ENCODE measurements around the gene EPC2.
"Not testable (repeated sequence)": the region's sequence is repeated elsewhere in the genome, so short reads cannot be mapped to it uniquely, and the experiment has no call there.

Gene EPC2

DNA sequence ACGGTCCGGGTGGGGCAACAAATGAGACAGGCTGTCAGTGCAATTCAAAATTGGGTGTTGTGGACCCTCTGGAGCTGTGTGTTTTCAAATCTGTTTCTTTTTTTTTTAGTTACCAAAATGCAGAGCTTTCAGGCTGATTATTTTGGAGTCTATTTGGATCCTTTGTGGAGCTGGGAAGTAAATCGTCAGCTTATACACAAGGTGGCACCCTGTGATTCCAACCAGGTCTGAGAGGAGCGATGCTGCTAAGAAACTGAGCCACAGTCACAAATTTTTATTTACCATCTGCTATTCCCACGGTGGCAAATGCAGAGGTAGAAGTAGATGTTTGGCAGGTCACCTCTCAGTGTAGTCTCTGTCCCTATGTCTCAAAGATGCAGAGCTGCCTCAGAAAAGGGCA is 3.8 kb upstream of the EPC2 start:
- no peak for DNase-seq (ENCODE audit: low read depth in 2 of 2)

GRCh38 chr2:148642112-148642744 is 2.3 kb upstream of the EPC2 start:
- no peak for DNase-seq (ENCODE audit: low read depth in 2 of 2)

DNA sequence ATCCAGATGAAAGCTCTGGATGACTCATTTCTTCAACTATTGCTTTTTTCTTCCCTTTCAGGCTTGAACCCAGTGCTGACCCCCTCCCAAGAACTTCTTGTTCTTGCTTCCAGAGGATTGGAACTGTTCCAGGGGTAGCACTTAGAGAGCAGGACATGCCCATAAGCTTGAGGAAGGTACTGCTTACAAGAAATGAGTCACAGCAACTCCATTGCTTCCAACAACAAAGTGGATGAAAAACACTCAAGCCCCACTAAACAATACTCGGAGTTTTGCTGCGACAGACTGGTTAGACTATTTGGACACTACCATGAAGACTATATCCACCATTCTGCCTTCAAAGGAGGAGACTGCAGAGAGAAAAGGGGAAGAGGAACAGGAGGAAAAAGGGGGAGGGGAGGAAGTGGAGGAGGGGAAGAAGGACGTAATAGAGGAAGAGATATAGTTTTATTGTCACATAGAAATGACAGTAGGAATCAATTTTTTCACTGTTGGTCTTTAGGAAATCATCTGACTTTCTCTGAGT is 1.6 kb upstream of the EPC2 start:
- DNase-seq (ENCODE audit: low read depth in 2 of 2): no peak

- no peak for DNase-seq (ENCODE audit: low read depth in 2 of 2)
Measured at GRCh38 chr2:148643421-148643820, 1.1 kb upstream of the EPC2 start.

DNA sequence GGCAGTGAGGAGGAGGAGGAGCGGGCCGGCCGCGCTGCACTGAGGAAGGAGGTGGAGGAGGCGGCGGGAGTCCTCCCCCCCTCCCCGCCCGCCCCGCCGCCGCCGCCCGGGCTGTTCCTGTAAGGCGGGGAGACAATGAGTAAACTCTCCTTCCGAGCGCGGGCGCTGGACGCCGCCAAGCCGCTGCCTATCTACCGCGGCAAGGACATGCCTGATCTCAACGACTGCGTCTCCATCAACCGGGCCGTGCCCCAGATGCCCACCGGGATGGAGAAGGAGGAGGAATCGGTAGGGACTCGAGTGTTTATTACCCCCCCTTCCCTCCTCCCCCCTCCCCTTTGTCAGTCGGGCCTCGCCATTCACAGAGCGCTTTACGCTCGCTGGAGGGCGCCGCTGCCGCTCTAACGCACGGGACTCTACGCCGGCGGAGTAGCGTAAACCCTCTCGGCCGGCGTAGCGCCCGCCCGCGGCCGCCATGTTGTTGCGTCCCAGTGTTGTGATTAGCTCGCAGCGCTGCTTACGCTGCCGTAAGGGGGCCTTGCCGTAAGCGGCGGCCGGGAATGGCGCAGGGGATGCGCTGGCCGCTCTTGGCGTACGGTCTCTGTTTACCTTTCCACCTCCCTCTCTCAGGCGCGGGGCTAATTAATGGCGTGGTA is 460 bp downstream of the EPC2 start:
- peak; percentile 85 to 89 for DNase-seq (ENCODE audit: low read depth in 2 of 2)

DNA sequence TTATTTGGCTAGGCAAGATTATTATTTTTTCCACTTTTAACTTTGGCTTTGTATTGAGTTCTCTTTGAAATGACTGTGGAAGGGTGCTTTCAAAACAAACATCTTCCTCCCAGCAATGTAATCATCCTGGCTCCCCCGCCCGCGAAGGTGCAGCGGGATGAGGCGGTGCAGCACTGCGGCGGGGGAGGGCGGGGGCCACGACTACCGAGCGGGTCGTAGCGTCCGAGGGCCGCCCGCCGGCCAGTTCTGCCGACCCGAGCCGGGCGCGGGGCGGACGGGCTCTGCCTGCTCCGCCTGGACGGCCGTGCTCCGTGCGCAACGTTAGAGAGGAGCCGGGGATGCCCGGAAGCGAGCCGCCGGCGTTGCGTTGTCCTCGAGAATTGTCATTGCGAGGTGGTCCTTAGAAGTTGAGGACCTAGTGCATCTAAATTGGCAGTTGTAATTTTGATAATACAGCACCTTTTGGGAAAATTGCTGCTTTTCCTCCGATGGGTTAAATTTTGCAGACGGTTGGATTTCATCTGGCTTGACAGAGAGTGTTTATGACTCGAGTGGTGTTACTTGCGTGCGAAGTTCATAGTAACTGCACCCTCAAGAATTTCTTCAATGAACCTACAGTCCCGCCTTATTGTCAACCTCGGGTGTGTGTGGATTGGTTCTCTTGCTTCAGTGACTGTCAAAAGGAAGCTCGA is 1.1 kb downstream of the EPC2 start:
- DNase-seq (ENCODE audit: low read depth in 2 of 2): peak in 1 of 2 donors; percentile 41

DNA sequence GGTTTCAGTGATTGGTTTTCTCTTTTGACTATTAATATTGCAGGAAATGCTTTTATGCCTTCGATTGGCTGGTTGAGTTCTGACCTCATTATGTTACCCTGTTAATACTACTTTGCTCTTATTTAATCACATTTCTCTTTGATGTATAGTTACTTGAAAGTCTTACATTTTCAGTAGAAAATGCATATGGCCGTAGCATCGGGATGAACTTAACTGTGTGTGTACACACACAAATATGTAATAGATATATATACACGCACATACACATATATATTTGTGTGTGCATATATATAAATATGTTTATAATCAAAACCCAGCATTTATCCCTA is 1.6 kb downstream of the EPC2 start:
- no peak for DNase-seq (ENCODE audit: low read depth in 2 of 2)

DNA sequence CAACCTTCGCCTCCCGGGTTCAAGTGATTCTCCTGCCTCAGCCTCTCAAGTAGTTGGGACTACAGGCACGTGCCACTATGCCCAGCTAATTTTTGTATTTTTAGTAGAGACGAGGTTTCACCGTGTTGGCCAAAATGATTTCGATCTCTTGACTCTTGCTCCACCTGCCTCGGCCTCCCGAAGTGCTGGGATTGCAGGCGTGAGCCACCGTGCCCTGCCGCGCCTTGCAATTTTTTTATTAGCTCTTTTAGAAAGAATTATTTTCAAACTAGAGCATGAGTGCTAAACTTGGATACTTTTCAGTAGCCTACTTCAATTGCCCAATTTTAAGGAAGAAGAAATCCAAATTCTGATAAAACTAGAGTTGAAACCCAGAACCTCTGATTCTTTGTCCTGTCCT is 3.2 kb downstream of the EPC2 start:
- DNase-seq (ENCODE audit: low read depth in 2 of 2): not testable (repeated sequence)

- DNase-seq (ENCODE audit: low read depth in 2 of 2): no peak
Measured at GRCh38 chr2:148649936-148650335, 5.4 kb downstream of the EPC2 start.

DNA sequence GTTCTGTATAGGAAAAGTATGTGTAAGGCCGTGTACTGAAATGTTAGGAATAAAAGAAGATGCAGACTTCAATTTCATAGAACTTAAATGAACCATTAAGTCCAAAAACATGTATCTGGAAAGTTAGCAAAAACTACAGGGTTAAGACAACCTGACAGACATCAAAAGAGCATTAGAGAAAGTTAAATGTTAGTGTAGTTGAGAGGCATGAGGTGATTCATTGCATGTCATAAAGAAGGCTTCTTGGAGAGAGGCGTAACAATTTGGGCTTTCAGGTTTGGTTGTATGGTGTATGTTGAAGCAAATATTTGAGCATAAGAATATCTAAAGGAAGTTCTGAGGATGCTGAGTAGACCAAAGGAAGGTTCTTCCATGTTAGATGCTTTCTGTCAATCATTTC is 6.3 kb downstream of the EPC2 start:
- no peak for DNase-seq (ENCODE audit: low read depth in 2 of 2)

DNA sequence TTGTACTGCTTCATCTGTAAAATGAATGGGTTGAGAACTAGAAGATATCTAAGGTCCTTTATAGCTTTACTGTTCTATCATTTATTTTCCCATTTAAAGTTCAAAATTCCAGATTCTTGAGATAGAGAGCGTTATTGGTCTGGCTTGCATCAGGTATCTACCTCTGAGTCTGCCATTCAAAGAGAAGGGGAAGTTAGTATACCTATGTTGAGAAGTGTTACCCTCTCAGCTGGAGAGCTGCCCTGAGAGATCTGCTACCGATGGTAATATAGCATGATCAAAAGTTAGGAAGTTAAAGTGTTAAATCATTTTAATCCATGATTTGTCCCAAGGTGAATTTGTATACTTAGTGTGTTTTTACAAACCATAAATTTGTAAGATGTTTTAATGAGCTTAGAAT is 7.4 kb downstream of the EPC2 start:
- DNase-seq (ENCODE audit: low read depth in 2 of 2): no peak

GRCh38 chr2:148653437-148653836 is 8.9 kb downstream of the EPC2 start:
- DNase-seq (ENCODE audit: low read depth in 2 of 2): no peak

- no peak for DNase-seq (ENCODE audit: low read depth in 2 of 2)
Measured at GRCh38 chr2:148654435-148654834, 9.9 kb downstream of the EPC2 start.

DNA sequence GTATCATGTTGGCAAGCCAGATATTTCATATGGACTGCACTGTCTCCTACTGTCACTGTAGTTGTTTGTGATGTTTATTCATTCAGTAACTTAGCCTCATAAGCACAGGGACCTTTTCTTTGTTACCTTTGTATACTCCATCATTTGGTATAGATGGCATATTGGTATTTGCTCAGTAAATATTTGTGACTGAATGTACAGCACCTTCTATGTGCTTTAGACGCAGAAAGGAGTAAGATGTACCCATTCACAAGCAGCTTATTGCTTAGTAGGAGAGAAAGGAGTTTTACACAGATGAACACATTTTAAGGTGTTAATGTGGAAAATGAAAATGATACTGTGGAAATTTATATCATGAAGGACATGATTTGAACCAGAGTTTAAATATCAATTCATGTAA is 12.0 kb downstream of the EPC2 start:
- no peak for DNase-seq (ENCODE audit: low read depth in 2 of 2)

GRCh38 chr2:148658807-148659722 is 14.5 kb downstream of the EPC2 start:
- DNase-seq (ENCODE audit: low read depth in 2 of 2): no peak

- no peak for DNase-seq (ENCODE audit: low read depth in 2 of 2)
Measured at GRCh38 chr2:148660999-148661398, 16.4 kb downstream of the EPC2 start.

DNA sequence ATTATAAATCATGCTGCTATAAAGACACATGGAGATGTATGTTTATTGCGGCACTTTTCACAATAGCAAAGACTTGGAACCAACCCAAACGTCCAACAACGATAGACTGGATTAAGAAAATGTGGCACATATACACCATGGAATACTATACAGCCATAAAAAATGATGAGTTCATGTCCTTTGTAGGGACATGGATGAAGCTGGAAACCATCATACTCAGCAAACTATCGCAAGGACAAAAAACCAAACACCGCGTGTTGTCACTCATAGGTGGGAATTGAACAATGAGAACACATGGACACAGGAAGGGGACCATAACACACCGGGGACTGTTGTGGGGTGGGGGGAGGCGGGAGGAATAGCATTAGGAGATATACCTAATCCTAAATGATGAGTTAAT is 17.8 kb downstream of the EPC2 start:
- DNase-seq (ENCODE audit: low read depth in 2 of 2): not testable (repeated sequence)

DNA sequence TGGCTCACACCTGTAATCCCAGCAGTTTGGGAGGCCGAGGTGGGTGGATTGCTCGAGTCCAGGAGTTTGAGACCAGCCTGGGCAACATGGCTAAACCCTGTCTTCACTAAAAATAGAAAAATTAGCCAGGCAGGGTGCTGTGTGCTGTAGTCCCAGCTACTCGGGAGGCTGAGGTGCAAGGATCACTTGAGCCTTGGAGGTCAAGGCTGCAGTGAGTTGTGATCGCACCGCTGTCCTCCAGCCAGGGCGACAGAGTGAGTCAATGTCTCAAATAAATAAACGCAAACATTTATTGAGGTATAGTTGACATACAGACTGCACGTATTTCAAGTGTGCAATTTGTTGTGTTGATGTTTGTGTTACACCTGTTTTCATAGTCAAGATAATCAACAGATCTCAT is 19.7 kb downstream of the EPC2 start:
- DNase-seq (ENCODE audit: low read depth in 2 of 2): no peak

DNA sequence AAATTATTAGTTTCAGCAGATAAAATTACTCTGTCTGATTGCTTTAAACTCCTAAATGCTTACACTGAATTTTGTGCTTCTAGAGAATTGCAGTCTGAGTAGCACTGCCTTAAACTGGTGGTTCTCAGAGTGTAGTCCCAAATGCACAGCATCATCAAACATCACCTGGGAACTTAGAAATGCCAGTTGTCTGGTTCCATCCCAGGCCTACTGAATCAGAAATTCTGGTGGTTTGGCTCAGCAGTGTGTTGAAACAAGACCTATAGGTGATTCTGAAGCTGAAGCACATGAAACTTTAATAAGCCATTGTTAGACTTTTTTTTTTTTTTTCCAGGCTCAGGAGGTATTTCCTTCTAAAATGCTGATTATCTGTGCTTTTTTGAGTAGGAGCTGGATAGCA is 22.0 kb downstream of the EPC2 start:
- DNase-seq (ENCODE audit: low read depth in 2 of 2): no peak

DNA sequence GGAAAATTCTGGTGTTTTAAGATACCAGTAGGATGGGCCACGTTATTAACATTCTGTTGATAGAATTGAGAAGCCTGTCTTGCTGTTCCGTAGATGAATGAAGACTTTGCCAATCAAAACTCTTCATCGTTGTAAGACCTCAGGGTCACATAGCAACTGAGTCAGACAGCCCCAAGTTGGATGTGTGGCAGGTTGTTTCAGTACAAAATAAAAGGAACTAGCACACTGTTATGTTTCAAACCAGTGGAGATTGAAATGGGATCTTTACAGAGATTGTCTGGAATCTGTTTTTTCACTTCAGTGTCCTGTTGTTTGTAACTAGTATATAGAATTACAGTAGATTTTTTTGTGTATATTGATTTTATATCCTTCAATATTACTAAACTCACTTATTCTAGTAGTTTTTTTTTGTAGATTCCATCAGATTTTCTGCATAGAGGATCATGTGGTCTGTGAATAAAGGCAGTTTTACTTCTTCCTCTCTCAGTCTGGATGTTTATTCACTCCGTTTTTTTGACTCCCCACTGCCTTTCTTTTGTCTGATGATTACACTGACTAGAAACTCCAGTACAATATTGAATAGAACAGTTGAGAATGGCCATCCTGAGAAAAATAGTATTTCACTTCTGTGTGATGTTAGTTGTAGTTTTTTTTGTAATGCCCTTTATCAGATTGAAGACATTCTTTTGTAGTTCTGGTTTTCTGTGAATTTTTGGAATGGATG is 22.7 kb downstream of the EPC2 start:
- no peak for DNase-seq (ENCODE audit: low read depth in 2 of 2)

DNA sequence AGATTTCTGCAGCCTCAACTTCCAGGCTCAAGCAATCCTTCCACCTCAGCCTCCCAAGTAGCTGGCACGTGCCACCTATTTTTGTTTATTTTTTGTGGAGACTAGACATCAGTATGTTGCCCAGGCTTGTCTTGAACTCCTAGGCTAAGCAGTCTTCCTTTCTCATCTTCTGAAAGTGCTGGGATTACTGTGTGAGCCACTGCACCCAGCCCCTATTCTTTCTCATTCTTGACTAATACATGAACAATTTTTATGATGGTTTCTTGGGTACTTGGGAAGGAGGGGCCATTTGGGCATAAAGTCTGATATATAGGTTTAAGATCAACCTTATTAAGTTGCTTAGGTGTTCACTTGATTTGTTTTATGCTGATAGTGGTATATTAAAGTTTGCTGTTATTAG is 26.2 kb downstream of the EPC2 start:
- no peak for DNase-seq (ENCODE audit: low read depth in 2 of 2)

Measured in stimulated activated CD4-positive, alpha-beta T cell treated with anti-CD3 and anti-CD28 coated beads, Interleukin-1b, Interleukin-23, amount 100 ng/mL, for 1 hour (primary cell).